SU-DHL-6 (cell line): ENCODE data around the gene RGS1.

Experiments
- H2AFZ ChIP-seq: fragments of 200-600 bp; sonication (generic); 2 replicates; pipeline ENCODE4 v1.6.1; 2014; ENCODE audit warnings: low read depth, mild to moderate bottlenecking, moderate library complexity, mixed read lengths, antibody characterized with exemption, low read length; ENCODE audit not compliant: severe bottlenecking
- H3F3A ChIP-seq: fragments of 200-600 bp; shearing (Covaris generic); 2 replicates; pipeline ENCODE4 v1.6.0; 2016; ENCODE audit warnings: antibody characterized with exemption, mild to moderate bottlenecking; ENCODE audit not compliant: insufficient read depth
- H3K27ac ChIP-seq: fragments of 200-600 bp; sonication (generic); 2 replicates; pipeline ENCODE4 v1.5.1; 2016; ENCODE audit warnings: low read depth, mild to moderate bottlenecking, low read length, moderate library complexity, mixed read lengths
- H3K27me3 ChIP-seq: fragments of 200-600 bp; sonication (generic), shearing (Covaris generic); 2 replicates; pipeline ENCODE4 v1.6.0; 2014; ENCODE audit warnings: mild to moderate bottlenecking, low read length
- H3K36me3 ChIP-seq: fragments of 200-600 bp; sonication (generic); 2 replicates; pipeline ENCODE4 v1.6.1; 2014; ENCODE audit warnings: mild to moderate bottlenecking, low read length, mixed read lengths
- H3K4me2 ChIP-seq: fragments of 300-600, 200-600 bp; shearing (Covaris generic), sonication (generic); 2 replicates; pipeline ENCODE4 v1.6.0; 2014; ENCODE audit warnings: low read length, low read depth, mild to moderate bottlenecking; ENCODE audit not compliant: poor library complexity, severe bottlenecking
- H3K4me3 ChIP-seq: fragments of 200-600 bp; sonication (generic); 2 replicates; pipeline ENCODE4 v1.5.1; 2014; ENCODE audit warnings: antibody characterized with exemption, low read length, mild to moderate bottlenecking, mixed read lengths; ENCODE audit not compliant: insufficient read depth, poor library complexity, severe bottlenecking
- H3K79me2 ChIP-seq: fragments of 200-600 bp; sonication (generic); 2 replicates; pipeline ENCODE4 v1.6.1; 2014; ENCODE audit warnings: mild to moderate bottlenecking, low read length, moderate library complexity; ENCODE audit not compliant: insufficient read depth
- H3K9ac ChIP-seq: fragments of 200-600 bp; sonication (generic); 2 replicates; pipeline ENCODE4 v1.7.0; 2014; ENCODE audit warnings: mild to moderate bottlenecking, low read length
- H3K9me2 ChIP-seq: fragments of 200-600 bp; sonication (generic); replicated peaks from 2 replicates; pipeline ENCODE4 v1.6.1; 2014; ENCODE audit warnings: low read length; ENCODE audit not compliant: insufficient read depth
- H3K9me3 ChIP-seq: fragments of 200-600 bp; sonication (generic); 2 replicates; pipeline ENCODE4 v1.6.1; 2014; ENCODE audit warnings: low read length, mixed read lengths; ENCODE audit not compliant: insufficient read depth
- H4K20me1 ChIP-seq: fragments of 200-600 bp; sonication (generic); 2 replicates; pipeline ENCODE4 v1.6.1; 2014; ENCODE audit warnings: low read depth, mild to moderate bottlenecking, antibody characterized with exemption, low read length, moderate library complexity, mixed read lengths
- EZH2phosphoT487 ChIP-seq: fragments of 200-600 bp; sonication (generic), shearing (Covaris generic); conservative IDR thresholded peaks from 2 replicates; pipeline ENCODE4 v1.6.1; 2018; ENCODE audit warnings: mild to moderate bottlenecking, antibody characterized with exemption, low read length, moderate library complexity, mixed read lengths
- TF ChIP-seq, protein P1 (sequence below): fragments of 200-600 bp; sonication (generic); IDR thresholded peaks from one replicate; pipeline ENCODE4 v1.5.1; 2017; ENCODE audit warnings: antibody characterized with exemption, mild to moderate bottlenecking, low read length, moderate library complexity; ENCODE audit not compliant: insufficient read depth, poor library complexity, severe bottlenecking

The RGS1 gene

DNA sequence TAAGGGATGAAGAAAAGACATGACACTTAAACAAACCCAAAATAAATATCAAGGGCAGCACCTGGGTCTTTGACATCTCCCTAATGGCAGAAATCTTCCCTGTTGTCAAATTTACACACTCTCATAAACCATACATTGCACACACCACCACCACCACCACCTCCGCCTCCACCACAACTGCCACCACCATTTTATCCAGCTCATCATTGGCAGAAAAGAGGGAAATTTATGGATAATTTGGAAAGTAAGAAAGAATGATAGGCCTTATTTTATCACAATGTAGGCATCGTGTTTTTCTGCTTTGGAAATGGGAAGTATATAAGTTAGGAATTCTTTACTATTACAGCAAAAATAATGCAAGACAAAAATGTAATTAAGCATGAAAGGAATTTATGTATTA lies 33.1 kb downstream of the RGS1 start:
- Histone ChIP-seq H3K4me3 (peak overlapping the region; percentile 15), H3K36me3 (no peaks in the 10 kb centered on the region), H3F3A (peaks cover 66% of the 10 kb centered on the region), H3K4me2 (peak overlapping the region; percentile 81), H4K20me1 (no peaks in the 10 kb centered on the region), H3K9ac (peak overlapping the region; percentile 38), H3K79me2 (peaks cover 19% of the 10 kb centered on the region; the same call in 1 of the 2 replicates), H3K27me3 (no peaks in the 10 kb centered on the region), H3K27ac (peak overlapping the region; percentile 96), H3K9me3 (no peaks in the 10 kb centered on the region), H3K9me2 (no peaks in the 10 kb centered on the region), H2AFZ (no peak overlapping the region)
- TF ChIP-seq, protein P1, sequence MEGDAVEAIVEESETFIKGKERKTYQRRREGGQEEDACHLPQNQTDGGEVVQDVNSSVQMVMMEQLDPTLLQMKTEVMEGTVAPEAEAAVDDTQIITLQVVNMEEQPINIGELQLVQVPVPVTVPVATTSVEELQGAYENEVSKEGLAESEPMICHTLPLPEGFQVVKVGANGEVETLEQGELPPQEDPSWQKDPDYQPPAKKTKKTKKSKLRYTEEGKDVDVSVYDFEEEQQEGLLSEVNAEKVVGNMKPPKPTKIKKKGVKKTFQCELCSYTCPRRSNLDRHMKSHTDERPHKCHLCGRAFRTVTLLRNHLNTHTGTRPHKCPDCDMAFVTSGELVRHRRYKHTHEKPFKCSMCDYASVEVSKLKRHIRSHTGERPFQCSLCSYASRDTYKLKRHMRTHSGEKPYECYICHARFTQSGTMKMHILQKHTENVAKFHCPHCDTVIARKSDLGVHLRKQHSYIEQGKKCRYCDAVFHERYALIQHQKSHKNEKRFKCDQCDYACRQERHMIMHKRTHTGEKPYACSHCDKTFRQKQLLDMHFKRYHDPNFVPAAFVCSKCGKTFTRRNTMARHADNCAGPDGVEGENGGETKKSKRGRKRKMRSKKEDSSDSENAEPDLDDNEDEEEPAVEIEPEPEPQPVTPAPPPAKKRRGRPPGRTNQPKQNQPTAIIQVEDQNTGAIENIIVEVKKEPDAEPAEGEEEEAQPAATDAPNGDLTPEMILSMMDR, result no peak
- TF ChIP-seq EZH2phosphoT487, result no peak

GRCh38 chr1:192609110-192610079 lies 33.8 kb downstream of the RGS1 start:
- H3F3A ChIP-seq, result peaks cover 69% of the 10 kb centered on the region
- H2AFZ ChIP-seq, result no peak overlapping the region
- H3K4me2 ChIP-seq, result peak overlapping the region; percentile 81
- H3K27ac ChIP-seq, result peak overlapping the region; percentile 96
- peaks cover 21% of the 10 kb centered on the region; the same call in 1 of the 2 replicates for H3K79me2 ChIP-seq
- no peaks in the 10 kb centered on the region for H3K9me3 ChIP-seq
- peak overlapping the region; percentile 57 for H3K9ac ChIP-seq
- H3K9me2 ChIP-seq, result no peaks in the 10 kb centered on the region
- H3K4me3 ChIP-seq, result peak overlapping the region; percentile 32
- TF ChIP-seq, protein P1, result no peak
- no peak for TF ChIP-seq EZH2phosphoT487
- no peaks in the 10 kb centered on the region for H3K36me3 ChIP-seq
- H3K27me3 ChIP-seq, result no peaks in the 10 kb centered on the region
- no peaks in the 10 kb centered on the region for H4K20me1 ChIP-seq

DNA sequence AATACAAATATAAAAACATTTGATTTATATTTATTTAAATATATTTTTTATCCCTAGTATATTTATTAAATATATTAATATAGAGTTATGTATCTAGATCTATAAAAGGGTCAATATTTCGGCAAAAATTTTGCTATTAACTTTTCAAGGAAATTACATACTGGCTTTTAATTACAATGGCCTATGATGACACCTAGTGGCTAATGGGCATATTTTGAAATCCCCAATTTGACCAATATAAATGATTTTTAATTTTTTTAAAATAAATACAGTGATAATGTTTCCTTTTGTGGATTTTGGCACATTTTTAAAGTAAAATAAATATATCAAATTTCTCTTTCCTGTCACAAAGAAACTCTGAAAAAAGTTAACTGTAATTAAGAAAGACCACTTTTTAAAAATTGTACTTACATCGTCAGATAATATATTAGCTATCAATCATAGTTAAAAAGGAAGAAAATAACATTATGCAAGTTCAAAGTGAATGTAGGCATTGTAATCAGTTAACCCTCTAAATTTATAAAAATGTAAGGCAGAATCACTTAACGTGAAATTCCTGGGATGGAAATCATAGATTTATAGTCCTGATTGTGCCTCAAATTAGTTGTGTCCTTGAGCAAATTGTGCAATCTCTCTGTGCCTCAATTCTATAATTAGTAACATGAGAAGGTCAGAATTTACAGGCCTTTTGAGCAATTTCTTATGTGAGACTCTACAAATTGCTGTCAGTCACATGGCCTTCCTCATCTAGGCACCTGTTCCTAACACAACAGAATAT lies 34.7 kb downstream of the RGS1 start:
- Histone ChIP-seq H3F3A (peaks cover 77% of the 10 kb centered on the region), H3K4me3 (peak overlapping the region; percentile 52), H3K4me2 (peak overlapping the region; percentile 81), H3K9me3 (no peaks in the 10 kb centered on the region), H3K27me3 (no peaks in the 10 kb centered on the region), H3K79me2 (peaks cover 26% of the 10 kb centered on the region; the same call in 1 of the 2 replicates), H3K27ac (peak overlapping the region; percentile 96), H3K9ac (peak overlapping the region; percentile 57), H3K9me2 (no peaks in the 10 kb centered on the region), H2AFZ (no peak overlapping the region), H4K20me1 (no peaks in the 10 kb centered on the region), H3K36me3 (no peaks in the 10 kb centered on the region)
- TF ChIP-seq EZH2phosphoT487, result no peak
- TF ChIP-seq, protein P1, result peak; percentile 50
